ENCODE measurements around the gene RNF5.
A peak's percentile ranks its signal among the peaks of the same experiment; 100 is the strongest.

The RNF5 gene

DNA sequence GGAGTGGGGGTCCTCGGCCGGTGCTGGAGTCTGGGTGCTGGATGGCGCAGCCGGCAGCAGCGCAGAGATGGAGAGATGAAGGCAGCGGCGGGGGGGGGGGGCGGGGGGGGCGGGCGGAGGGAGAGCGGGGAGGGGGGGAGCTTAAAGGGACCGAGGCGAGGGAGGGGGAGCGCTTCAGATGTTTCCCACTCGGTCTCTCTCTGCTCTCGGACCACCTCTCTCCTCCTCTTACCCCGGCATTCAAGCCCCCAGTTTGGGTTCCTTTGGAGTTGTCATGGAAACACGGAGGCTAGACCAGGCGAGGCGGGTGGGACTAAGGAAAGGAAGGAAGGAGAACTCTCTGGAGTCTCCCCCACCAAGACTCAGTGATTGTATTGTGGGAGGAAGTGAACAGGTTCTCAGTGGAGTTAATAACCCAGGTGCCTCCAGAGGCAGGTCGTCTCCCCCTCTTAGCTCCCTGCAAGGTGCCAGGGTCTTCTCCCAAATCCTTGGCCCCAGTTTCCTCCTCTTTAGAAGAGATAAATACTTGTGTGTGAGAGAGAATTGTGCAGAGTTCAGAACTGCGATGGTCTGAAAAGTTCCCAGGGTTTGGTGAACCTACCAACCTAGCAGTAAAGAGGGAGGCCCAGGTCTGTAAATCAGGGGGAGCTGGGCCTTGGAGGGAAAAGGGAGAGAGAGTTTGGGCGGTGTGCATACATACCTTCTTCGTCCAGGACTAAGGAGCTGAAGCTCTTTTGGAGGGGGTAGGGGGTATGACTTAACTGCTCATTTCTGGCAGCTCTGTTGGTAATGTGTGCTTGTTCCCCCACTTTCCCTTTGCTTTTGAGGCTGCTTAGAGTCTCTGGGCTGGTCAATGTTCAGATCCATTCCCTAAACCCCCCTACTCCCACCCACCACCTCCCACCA, 26.1 kb upstream of the RNF5 start, which contains the start of gene PRRT1:
Gene PRRT1 (minus strand): TSS at position 77 of the 906 bp plus-strand sequence. CDS start 112 bp downstream, outside the sequence.
- DNase-seq (ENCODE audit: low read depth, low spot score), result no peak

DNA sequence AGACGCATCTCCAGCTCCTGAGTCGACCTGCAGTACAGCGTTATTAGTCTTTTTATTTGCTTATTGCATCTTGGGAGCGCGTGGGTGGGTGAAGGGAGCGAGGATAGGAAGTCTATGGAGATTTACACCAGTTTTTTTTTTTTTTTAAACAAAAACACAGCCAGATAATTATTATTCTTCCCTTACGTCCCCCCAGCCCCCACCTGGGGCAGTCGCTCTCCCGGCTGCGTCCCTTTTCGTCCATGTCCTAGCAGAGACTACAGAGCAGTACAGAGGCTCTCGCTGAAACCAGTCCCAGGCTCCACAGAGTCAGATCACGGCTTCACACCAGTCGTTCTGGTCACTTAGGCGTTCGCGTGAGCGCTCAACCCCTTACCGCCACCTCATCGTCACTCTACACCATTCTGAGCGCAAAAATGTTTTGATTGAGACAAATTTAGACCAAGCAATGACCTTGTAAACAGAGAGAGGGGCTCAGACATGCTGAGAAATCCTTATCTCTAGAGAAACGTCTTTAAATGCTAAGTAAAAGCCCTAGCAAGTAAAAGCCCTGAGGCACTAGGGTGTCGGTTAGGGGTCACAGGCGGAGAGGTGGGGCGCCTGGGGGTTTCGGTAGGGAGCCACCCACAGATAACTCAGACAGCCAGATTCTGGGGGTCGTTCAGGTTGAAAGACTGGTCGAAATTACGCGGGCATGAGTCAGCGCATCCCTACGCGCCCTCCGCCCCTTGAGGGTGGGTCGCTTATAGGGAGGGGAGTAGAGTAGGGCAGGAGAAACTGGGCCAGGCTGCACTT, 25.2 kb upstream of the RNF5 start:
- DNase-seq (ENCODE audit: low read depth, low spot score), result peak; percentile 84

DNA sequence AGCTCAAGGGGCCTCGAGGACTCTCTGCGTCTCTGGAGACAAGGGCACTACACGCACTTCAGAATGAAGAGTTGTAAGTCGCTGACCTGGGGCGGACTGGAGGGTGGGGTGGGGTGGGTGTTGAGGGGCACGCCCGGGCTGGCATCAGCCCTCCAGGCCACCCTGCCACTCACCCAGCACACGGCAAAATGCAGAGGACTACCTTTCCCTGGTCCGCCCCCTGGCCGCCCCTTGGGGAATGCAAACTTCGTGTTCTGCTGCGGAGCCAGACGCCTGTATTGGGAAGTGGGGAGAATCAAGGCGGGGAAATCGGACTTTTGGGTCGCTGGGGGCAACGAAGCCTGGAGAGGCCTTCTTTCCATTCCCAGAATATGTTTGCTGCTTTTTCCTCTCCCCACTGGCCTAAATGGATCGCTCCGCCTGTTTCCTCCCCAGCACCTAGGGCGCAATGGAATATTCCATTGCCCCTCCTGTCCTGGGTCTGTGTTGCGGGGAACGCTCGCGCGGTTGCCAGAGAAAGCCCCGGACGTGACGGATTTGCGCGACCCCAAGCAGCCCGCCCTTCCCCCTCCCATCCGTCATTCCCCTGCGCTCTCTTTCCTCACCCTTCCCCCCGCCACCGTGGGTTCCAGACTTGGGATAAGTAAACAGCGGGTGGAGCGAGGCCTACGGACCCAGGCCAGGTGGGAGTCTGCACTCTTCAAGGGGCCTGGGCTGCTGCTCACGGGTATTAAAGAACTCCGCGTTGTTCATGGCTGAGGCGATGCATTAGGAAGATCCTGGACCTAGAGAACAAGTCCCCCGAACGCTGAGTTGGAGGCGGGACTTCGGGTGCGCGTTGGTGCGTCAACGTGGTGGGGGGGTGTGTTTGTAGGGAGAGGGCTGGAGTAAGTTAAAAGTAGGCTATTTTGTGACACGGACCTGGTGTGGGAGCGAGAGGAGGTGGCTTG, 24.4 kb upstream of the RNF5 start, which contains the start of gene PPT2:
Gene PPT2 (plus strand): TSS at position 578 of the 950 bp plus-strand sequence. CDS start 454 bp downstream, outside the sequence.
- peak; percentile 94 for DNase-seq (ENCODE audit: low read depth, low spot score)

DNA sequence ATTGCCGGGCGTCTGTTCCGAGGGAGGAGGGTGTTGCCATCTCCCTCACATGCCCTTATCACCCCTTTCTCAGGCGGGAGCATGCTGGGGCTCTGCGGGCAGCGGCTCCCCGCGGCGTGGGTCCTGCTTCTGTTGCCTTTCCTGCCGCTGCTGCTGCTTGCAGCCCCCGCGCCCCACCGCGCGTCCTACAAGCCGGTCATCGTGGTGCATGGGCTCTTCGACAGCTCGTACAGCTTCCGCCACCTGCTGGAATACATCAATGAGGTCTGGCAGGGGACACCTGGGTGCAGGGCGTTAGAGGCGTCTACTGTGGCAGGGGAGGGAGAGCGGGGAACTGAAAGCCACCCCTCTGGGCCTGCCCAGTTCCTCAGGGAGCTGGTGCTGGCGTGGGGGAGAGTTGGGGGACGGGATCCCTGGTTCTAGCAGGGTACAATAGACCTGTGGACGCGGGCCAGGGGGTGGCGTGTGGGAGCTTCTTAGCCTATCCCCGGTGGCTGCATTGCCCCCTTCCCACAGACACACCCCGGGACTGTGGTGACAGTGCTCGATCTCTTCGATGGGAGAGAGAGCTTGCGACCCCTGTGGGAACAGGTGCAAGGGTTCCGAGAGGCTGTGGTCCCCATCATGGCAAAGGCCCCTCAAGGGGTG, 23.6 kb upstream of the RNF5 start:
- peak; percentile 78 for DNase-seq (ENCODE audit: low read depth, low spot score)

- no peak for DNase-seq (ENCODE audit: low read depth, low spot score)
These were observed 21.3 kb upstream of the RNF5 start for GRCh38 chr6:32156891-32157290.

DNA sequence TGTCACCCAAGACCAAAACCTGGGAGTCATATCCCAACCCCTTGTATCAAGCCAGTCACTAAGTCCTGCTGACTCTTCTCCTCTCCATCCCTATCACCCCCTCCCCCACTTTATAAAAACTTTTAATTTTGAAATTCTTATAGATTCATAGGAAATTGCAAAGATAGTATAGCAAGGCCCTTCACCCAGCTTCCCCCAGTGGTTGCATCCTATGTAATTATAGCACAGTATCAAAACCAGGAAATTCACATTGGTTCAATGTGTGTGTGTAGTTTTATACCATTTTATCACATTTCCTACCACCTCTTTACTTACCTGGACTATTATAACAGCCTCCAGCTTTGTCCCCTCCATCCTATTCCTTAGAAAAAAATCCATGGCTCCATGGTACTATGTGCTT, 20.2 kb upstream of the RNF5 start:
- no peak for DNase-seq (ENCODE audit: low read depth, low spot score)

- no peak for DNase-seq (ENCODE audit: low read depth, low spot score)
These were observed 14.5 kb upstream of the RNF5 start for GRCh38 chr6:32163559-32164258.

GRCh38 chr6:32164295-32164694, 13.9 kb upstream of the RNF5 start, which contains the start of gene EGFL8:
Gene EGFL8 (plus strand): TSS chr6:32164595. CDS start chr6:32166166, 1,571 bp downstream.
- DNase-seq (ENCODE audit: low read depth, low spot score), result no peak

DNA sequence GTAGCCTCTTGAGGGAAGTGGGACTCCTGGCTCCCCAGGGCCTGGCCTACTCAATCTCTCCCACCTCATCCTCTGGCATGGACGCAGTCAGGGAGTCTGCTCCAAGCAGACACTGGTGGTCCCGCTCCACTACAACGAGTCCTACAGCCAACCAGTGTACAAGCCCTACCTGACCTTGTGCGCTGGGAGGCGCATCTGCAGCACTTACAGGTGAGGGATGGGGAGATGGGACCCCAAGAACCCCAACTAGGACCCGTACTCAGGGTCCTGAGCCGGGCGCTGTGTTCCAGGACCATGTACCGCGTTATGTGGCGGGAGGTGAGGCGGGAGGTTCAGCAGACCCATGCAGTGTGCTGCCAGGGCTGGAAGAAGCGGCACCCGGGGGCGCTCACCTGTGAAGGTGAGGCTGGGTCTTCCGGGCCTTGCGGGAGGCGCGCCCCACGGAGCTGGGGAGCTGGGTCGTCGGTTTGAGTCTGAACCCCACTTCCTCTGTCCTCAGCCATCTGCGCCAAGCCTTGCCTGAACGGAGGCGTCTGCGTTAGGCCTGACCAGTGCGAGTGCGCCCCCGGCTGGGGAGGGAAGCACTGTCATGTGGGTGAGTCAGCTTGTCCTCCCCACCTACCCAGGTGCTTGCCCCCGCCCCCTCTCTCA, 11.7 kb upstream of the RNF5 start:
- peak; percentile 59 for DNase-seq (ENCODE audit: low read depth, low spot score)

DNA sequence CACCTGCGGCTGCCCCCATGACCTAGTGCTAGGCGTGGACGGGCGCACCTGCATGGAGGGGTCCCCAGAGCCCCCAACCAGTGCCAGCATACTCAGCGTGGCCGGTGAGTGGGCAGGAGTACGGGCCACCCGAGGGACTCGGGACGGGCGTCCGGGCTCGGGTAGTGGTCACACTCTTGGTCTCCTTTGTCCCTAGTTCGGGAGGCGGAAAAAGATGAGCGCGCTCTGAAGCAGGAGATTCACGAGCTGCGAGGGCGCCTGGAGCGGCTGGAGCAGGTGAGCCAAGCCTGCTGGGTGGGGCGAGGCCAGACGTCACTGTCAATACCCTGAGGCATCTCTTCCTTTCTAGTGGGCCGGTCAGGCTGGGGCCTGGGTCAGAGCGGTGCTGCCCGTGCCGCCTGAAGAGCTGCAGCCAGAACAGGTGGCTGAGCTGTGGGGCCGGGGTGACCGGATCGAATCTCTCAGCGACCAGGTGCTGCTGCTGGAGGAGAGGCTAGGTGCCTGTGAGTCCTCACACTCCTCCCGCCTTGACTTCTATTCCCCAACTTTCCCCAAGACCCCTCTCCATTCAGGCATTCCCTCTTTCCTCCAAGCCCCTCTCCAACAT, 10.9 kb upstream of the RNF5 start:
- DNase-seq (ENCODE audit: low read depth, low spot score), result peak; percentile 84

DNA sequence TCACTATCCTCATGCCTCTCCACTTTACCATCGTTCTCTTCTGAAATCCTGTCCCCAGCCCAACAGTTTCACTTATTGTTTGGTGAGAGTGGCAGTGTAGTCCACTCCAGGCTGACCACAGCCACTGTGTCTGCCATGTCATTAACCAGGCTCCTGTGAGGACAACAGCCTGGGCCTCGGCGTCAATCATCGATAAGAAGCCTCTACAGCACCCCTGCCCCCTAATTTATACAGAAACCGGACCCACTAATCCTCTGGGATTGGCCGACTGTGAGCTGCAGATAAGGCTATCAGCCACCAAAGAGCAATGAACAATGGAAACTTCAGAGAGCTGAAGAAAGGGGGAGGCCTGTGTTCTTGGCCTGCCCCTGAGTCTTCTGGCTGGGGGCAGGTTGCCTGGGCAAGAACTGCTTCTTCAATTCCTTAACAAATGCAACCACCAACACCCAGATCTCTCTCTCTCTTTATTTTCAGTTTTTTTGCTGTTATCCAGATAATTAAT, 10.4 kb upstream of the RNF5 start:
- no peak for DNase-seq (ENCODE audit: low read depth, low spot score)

GRCh38 chr6:32168350-32168749, 9.9 kb upstream of the RNF5 start:
- DNase-seq (ENCODE audit: low read depth, low spot score), result no peak

- no peak for DNase-seq (ENCODE audit: low read depth, low spot score)
These were observed 9.2 kb upstream of the RNF5 start for GRCh38 chr6:32168807-32169591.

DNA sequence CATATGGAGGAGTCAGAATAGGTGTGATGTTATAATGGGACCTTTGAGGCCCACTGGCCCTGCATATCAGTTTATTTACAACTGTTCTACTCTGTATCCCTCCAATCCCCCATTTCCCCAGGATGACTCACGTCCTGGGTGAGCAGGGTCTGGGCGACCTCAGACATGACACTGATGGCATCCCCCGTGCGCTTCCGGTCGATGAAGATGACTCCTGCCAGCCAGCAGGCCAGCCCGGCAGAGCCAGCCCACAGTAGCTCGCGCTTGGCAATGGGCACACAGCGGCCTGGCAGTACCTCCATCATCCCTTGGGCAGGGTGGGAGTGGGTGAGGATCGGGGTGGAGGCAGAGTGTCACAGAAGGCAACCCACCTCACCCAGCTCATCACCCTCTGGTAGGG, 7.9 kb upstream of the RNF5 start:
- DNase-seq (ENCODE audit: low read depth, low spot score), result no peak

DNA sequence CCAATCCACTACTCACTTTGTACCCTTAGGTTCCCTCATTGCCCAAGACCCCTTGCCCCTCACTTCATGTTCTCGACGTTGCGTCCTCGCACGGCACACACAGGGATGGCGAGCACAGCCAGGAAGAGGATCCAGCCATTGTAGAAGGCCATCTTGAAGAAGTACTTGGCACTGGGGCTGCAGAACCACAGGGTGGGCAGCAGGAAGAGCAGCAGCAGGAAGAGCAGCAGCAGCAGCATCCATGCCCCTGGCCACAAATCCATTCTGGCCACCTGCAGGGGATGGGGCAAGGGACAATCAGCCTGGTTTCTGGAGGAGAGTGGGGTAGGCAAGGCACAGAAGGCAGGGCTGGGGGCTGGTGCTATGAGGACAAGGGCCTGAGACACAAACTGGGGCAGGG, 7.0 kb upstream of the RNF5 start:
- no peak for DNase-seq (ENCODE audit: low read depth, low spot score)

DNA sequence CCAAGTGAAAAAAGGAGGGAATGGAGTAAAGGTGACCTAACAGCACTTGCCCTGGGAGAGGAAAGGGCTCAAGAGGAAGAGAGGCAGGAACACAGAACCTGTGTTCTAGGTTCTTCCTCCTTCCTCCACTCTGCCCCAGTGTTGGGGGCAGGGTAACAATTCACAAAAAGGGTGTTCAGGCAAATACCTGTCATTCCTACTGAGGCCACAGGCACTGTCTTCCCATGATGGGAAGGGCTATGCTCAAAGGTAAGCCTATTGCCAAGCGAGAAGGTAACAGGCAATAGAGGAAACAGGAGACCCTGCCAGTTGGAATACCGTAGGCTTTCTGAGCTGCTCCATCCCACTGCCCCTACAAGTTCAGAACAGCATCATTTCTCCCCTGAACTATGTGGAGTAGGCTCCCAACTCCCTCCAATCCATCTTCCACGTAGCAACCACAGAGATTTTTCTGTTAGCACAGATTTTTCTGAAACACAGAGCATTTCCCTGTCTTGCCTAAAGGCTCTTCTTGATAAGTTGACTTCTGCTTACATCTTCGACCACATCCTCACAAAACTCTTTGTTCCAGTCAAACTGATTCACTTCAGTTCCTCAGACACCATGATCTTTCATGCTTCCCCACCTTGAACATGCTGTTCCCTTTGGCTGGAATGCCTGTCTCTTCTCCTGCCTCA, 5.0 kb upstream of the RNF5 start:
- peak; percentile 47 for DNase-seq (ENCODE audit: low read depth, low spot score)

DNA sequence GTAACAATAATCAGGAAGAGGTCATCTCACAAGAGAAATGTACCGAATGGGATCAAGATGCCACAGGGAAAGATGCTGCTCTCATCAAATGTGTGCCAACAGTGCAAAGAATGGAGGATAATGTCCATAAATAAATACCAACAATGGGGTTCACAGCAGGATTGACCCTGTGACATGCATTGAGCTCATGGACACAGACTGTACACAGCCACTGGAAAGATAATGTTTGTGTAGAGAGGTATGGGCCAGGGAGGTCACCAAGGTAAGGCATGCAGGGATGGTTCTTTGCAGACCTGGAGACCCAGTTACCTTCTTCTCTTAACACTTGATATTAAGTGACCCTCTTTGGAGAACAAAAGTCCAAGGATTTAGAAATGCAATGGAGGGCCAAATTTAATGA, 3.8 kb upstream of the RNF5 start:
- DNase-seq (ENCODE audit: low read depth, low spot score), result no peak

DNA sequence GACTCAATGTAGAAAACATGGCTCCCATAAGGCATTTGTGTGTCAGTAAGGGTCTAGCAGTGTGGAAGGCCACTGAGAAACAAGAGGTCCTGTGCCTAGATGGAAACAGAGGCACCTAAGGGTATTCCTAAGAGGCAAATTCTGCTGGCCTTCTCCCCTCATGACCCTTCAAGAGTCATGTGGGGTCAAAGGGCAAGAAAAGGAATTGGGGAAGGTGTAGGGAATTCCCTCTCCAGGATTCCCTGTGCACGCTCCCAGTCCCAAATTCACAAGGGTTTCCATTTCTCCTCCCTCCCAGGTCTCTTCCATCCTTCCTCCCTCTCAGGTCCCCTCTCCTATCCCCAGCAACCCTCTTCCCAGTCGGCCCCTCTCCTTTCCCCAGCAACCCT, 2.9 kb upstream of the RNF5 start:
- no peak for DNase-seq (ENCODE audit: low read depth, low spot score)

Data from ELF-1 (cell line).